ENCODE data around the gene RNF44.
"Not testable (repeated sequence)": the region's sequence is repeated elsewhere in the genome, so short reads cannot be mapped to it uniquely, and the experiment has no call there.

Gene RNF44

DNA sequence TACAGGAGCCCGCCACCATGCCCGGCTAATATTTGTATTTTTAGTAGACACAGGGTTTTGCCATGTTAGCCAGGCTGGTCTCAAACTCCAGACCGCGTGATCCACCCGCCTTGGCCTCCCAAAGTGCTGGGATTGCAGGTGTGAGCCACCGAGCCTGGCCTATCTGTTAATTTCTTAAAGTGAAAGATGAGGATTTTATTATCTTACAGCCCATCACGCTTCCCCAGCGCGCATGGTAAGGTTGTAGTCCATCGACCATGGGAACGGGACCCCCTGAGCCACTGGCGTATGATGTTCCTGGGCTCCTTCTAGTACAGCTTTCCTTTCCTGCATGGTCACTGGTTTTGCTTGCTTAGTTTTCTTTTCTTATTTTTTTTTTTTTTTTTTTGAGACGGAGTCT lies 20.6 kb upstream of the RNF44 start:
- Histone ChIP-seq H3K36me3 (replicated peaks; ENCODE audit: insufficient read depth, low read length) (no peaks in the 10 kb centered on the region), H3K79me2 (ENCODE audit: low read length) (no peaks in the 10 kb centered on the region), H3K4me2 (ENCODE audit: low read depth, low read length) (no peak overlapping the region), H3F3A (ENCODE audit: insufficient read depth, low read length) (no peaks in the 10 kb centered on the region), H2AFZ (ENCODE audit: low read length) (no peak overlapping the region), H3K27ac (ENCODE audit: low read length) (no peak overlapping the region), H3K9me3 (replicated peaks; ENCODE audit: insufficient read depth, low read length) (no peaks in the 10 kb centered on the region), H3K27me3 (replicated peaks; ENCODE audit: insufficient read depth, low read length) (peaks cover 8% of the 10 kb centered on the region; the same call in 1 of the 2 replicates), H3K4me3 (ENCODE audit: low read length) (no peak overlapping the region), H4K20me1 (ENCODE audit: insufficient read depth, low read length) (no peaks in the 10 kb centered on the region), H3K9ac (ENCODE audit: low read length) (no peak overlapping the region), H3K4me1 (ENCODE audit: low read length) (peaks cover 8% of the 10 kb centered on the region; the same call in 1 of the 2 replicates), H3K9me2 (replicated peaks; ENCODE audit: insufficient read depth, low read length) (no peaks in the 10 kb centered on the region)
- no peak for TF ChIP-seq EZH2 (optimal IDR thresholded peaks at IDR 0.05; ENCODE audit: low read depth, low read length)
- TF ChIP-seq, protein P1, sequence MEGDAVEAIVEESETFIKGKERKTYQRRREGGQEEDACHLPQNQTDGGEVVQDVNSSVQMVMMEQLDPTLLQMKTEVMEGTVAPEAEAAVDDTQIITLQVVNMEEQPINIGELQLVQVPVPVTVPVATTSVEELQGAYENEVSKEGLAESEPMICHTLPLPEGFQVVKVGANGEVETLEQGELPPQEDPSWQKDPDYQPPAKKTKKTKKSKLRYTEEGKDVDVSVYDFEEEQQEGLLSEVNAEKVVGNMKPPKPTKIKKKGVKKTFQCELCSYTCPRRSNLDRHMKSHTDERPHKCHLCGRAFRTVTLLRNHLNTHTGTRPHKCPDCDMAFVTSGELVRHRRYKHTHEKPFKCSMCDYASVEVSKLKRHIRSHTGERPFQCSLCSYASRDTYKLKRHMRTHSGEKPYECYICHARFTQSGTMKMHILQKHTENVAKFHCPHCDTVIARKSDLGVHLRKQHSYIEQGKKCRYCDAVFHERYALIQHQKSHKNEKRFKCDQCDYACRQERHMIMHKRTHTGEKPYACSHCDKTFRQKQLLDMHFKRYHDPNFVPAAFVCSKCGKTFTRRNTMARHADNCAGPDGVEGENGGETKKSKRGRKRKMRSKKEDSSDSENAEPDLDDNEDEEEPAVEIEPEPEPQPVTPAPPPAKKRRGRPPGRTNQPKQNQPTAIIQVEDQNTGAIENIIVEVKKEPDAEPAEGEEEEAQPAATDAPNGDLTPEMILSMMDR (IDR thresholded peaks at IDR 0.05; ENCODE audit: low read length): no peak
- no peak for TF ChIP-seq EZH2phosphoT487 (IDR thresholded peaks at IDR 0.05; ENCODE audit: low read length)
- no peak for DNase-seq

DNA sequence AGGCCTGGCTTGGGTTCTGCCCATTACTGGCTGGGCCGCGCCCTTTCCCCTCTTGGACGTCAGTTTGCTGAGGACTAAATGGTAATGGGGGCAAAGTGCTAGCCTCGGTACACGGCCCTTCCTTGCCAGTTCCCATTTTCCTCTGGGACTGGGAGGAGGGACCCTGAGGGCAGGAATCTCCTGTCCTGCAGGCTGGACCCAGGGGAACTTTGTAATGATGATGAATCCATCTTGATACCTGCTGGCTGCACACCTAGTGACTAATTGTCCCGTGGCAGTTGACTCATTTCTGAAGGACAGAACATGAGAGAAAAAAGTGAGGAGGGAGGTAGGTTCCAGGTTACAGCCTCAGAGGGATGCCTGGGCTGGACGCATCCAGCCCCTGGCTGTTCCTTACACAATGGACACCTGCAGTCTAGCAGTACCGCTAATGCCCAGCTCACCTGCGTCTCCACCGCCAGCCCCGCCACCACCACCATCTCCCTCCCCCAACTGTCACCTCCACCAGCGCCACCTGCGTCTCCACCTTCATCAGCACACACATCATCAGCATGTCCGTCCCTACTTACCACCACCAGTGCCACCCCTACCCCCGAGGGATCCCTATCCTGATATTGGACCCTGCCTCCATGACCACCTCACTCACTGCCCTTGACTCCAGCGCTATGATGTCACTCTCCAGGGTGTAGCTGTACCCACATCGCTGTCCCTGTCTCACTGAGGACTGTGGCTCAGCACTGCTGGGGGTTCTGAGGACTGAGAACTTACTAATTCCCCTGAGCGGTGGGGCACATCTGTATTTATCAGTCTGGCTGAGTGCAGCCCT lies 16.3 kb upstream of the RNF44 start:
- no peak for TF ChIP-seq EZH2 (optimal IDR thresholded peaks at IDR 0.05; ENCODE audit: low read depth, low read length)
- TF ChIP-seq EZH2phosphoT487 (IDR thresholded peaks at IDR 0.05; ENCODE audit: low read length): no peak
- TF ChIP-seq, protein P1 (IDR thresholded peaks at IDR 0.05; ENCODE audit: low read length): no peak
- DNase-seq: no peak
- H3K4me2 ChIP-seq (ENCODE audit: low read depth, low read length): no peak overlapping the region

DNA sequence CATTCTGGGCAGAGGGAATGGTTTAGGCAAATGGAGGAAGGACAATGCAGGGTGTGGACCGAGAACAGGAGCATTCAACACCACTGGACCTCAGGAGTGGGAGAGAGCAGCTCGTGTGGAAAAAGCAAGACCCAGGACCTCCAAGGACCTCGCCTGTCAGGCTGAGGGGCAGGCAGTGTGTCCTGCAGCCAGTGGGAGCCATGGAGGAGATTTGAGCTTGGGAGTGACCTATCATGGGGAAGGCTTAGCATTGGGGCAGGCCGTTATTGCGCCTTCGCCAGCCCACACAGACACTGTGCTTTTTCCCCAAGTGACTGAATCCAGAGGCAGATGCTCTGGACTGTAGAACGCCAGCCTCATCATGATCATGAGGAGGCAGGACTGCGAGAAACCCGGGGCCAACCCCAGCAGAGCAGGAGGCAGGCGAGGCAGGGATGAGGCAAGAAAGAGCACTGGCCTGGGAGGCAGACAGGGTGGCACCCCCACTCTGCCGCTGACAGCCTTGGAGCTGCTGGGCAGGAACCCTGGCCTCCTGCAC lies 15.2 kb upstream of the RNF44 start:
- Histone ChIP-seq H3K4me2 (ENCODE audit: low read depth, low read length) (no peak overlapping the region), H3F3A (ENCODE audit: insufficient read depth, low read length) (no peaks in the 10 kb centered on the region), H3K4me1 (ENCODE audit: low read length) (peaks cover 11% of the 10 kb centered on the region; the same call in 1 of the 2 replicates), H3K9me2 (replicated peaks; ENCODE audit: insufficient read depth, low read length) (no peaks in the 10 kb centered on the region), H2AFZ (ENCODE audit: low read length) (no peak overlapping the region), H3K79me2 (ENCODE audit: low read length) (no peaks in the 10 kb centered on the region), H4K20me1 (ENCODE audit: insufficient read depth, low read length) (no peaks in the 10 kb centered on the region), H3K36me3 (replicated peaks; ENCODE audit: insufficient read depth, low read length) (no peaks in the 10 kb centered on the region), H3K9me3 (replicated peaks; ENCODE audit: insufficient read depth, low read length) (no peaks in the 10 kb centered on the region), H3K4me3 (ENCODE audit: low read length) (no peak overlapping the region), H3K27ac (ENCODE audit: low read length) (no peak overlapping the region), H3K9ac (ENCODE audit: low read length) (no peak overlapping the region), H3K27me3 (replicated peaks; ENCODE audit: insufficient read depth, low read length) (peaks cover 8% of the 10 kb centered on the region; the same call in 1 of the 2 replicates)
- no peak for TF ChIP-seq EZH2 (optimal IDR thresholded peaks at IDR 0.05; ENCODE audit: low read depth, low read length)
- no peak for DNase-seq

More for the DNA sequence above, 16.3 kb upstream of the RNF44 start:
- no peaks in the 10 kb centered on the region for H3K36me3 ChIP-seq (replicated peaks; ENCODE audit: insufficient read depth, low read length)
- no peaks in the 10 kb centered on the region for H3K79me2 ChIP-seq (ENCODE audit: low read length)
- H3K4me1 ChIP-seq (ENCODE audit: low read length): peaks cover 11% of the 10 kb centered on the region; the same call in 1 of the 2 replicates
- H2AFZ ChIP-seq (ENCODE audit: low read length): no peak overlapping the region
- no peak overlapping the region for H3K4me3 ChIP-seq (ENCODE audit: low read length)
- H4K20me1 ChIP-seq (ENCODE audit: insufficient read depth, low read length): no peaks in the 10 kb centered on the region
- H3K9me2 ChIP-seq (replicated peaks; ENCODE audit: insufficient read depth, low read length): no peaks in the 10 kb centered on the region
- H3K9me3 ChIP-seq (replicated peaks; ENCODE audit: insufficient read depth, low read length): no peaks in the 10 kb centered on the region
- no peaks in the 10 kb centered on the region for H3F3A ChIP-seq (ENCODE audit: insufficient read depth, low read length)
- no peak overlapping the region for H3K9ac ChIP-seq (ENCODE audit: low read length)
- H3K27ac ChIP-seq (ENCODE audit: low read length): no peak overlapping the region
- peaks cover 8% of the 10 kb centered on the region; the same call in 1 of the 2 replicates for H3K27me3 ChIP-seq (replicated peaks; ENCODE audit: insufficient read depth, low read length)

DNA sequence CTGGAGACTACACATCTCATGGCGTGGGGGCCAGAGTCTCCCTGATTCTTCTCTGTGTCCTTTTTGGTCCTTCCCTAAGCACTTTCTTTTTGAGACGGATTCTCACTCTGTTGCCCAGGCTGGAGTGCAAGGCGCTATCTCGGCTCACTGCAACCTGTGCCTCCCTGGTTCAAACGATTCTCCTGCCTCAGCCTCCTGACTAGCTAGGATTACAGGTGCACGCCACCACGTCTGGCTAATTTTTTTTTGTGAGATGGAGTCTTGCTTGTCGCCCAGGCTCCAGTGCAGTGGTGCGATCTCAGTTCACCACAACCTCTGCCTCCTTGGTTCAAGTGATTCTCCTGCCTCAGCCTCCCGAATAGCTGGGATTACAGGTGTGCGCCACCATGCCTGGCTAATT lies 13.7 kb upstream of the RNF44 start:
- not testable (repeated sequence) for H3K79me2 ChIP-seq (ENCODE audit: low read length); H3K27ac ChIP-seq (ENCODE audit: low read length); H3K9me3 ChIP-seq (replicated peaks; ENCODE audit: insufficient read depth, low read length); DNase-seq; H3K9me2 ChIP-seq (replicated peaks; ENCODE audit: insufficient read depth, low read length); H3F3A ChIP-seq (ENCODE audit: insufficient read depth, low read length); H3K36me3 ChIP-seq (replicated peaks; ENCODE audit: insufficient read depth, low read length); H3K9ac ChIP-seq (ENCODE audit: low read length); H4K20me1 ChIP-seq (ENCODE audit: insufficient read depth, low read length); H3K27me3 ChIP-seq (replicated peaks; ENCODE audit: insufficient read depth, low read length)
- H2AFZ ChIP-seq (ENCODE audit: low read length): peak overlapping the region; percentile 15; the same call in 1 of the 2 replicates
- peaks cover 11% of the 10 kb centered on the region; the same call in 1 of the 2 replicates for H3K4me1 ChIP-seq (ENCODE audit: low read length)
- H3K4me3 ChIP-seq (ENCODE audit: low read length): peak overlapping the region; percentile 47
- H3K4me2 ChIP-seq (ENCODE audit: low read depth, low read length): peak overlapping the region; percentile 89

Measured in MM.1S (cell line).